Loucy (cell line): ENCODE measurements around the gene NQO2.
A peak's percentile ranks its signal among the peaks of the same experiment; 100 is the strongest.

ENCODE experiments used
- H2AFZ ChIP-seq: fragments of 200-600 bp; sonication (generic); 2 replicates; pipeline ENCODE4 v1.6.0; 2016; ENCODE audit warnings: antibody characterized with exemption, mild to moderate bottlenecking, low read length, moderate library complexity
- H3F3A ChIP-seq: fragments of 200-600 bp; 2 replicates; pipeline ENCODE4 v1.6.0; 2016; ENCODE audit warnings: antibody characterized with exemption, low read depth, mild to moderate bottlenecking
- H3K27me3 ChIP-seq: fragments of 200-600 bp; sonication (generic); 2 replicates; pipeline ENCODE4 v1.6.1; 2014; ENCODE audit warnings: low read length, mild to moderate bottlenecking; ENCODE audit not compliant: insufficient read depth, poor library complexity, severe bottlenecking
- H3K36me3 ChIP-seq: fragments of 200-600 bp; sonication (generic); 2 replicates; pipeline ENCODE4 v1.6.1; 2016; ENCODE audit warnings: low read length; ENCODE audit not compliant: insufficient read depth
- H3K4me1 ChIP-seq: fragments of 200-600 bp; sonication (generic); 2 replicates; pipeline ENCODE4 v1.5.1; 2014; ENCODE audit warnings: low read length, mild to moderate bottlenecking; ENCODE audit not compliant: insufficient read depth, poor library complexity, severe bottlenecking
- H3K4me2 ChIP-seq: fragments of 200-600 bp; sonication (generic); 2 replicates; pipeline ENCODE4 v1.6.0; 2014; ENCODE audit warnings: antibody characterized with exemption, low read length, low read depth, mild to moderate bottlenecking; ENCODE audit not compliant: poor library complexity, severe bottlenecking
- H3K4me3 ChIP-seq: fragments of 200-600 bp; sonication (generic); 2 replicates; pipeline ENCODE4 v1.5.1; 2014; ENCODE audit warnings: low read length, mild to moderate bottlenecking, mixed read lengths; ENCODE audit not compliant: poor library complexity, severe bottlenecking
- H3K79me2 ChIP-seq: fragments of 200-600 bp; sonication (generic); 2 replicates; pipeline ENCODE4 v1.6.1; 2014; ENCODE audit warnings: low read length; ENCODE audit not compliant: insufficient read depth
- H3K9ac ChIP-seq: fragments of 200-600 bp; sonication (generic); 2 replicates; pipeline ENCODE4 v1.6.0; 2014; ENCODE audit warnings: mild to moderate bottlenecking, low read depth, low read length, moderate library complexity; ENCODE audit not compliant: poor library complexity, severe bottlenecking
- H3K9me2 ChIP-seq: fragments of 200-600 bp; sonication (generic); replicated peaks from 2 replicates; pipeline ENCODE4 v1.6.1; 2016; ENCODE audit warnings: low read depth, low read length, mixed read lengths
- H3K9me3 ChIP-seq: fragments of 200-600 bp; sonication (generic); 2 replicates; pipeline ENCODE4 v1.6.1; 2014; ENCODE audit warnings: mild to moderate bottlenecking, antibody characterized with exemption, low read length, low read depth; ENCODE audit not compliant: insufficient read depth
- H4K20me1 ChIP-seq: fragments of 200-600 bp; sonication (generic); 2 replicates; pipeline ENCODE4 v1.6.0; 2014; ENCODE audit warnings: antibody characterized with exemption, low read length, mild to moderate bottlenecking; ENCODE audit not compliant: insufficient read depth, poor library complexity, severe bottlenecking
- CTCF ChIP-seq: fragments of 200-600 bp; sonication (generic); conservative IDR thresholded peaks from 2 replicates; pipeline ENCODE4 v1.5.1; 2014; ENCODE audit warnings: mild to moderate bottlenecking, antibody characterized with exemption, low read length
- EZH2phosphoT487 ChIP-seq: fragments of 200-600 bp; IDR thresholded peaks from 2 replicates; pipeline ENCODE4 v1.6.1; 2018; ENCODE audit warnings: antibody characterized with exemption, mild to moderate bottlenecking, moderate library complexity, borderline replicate concordance

The NQO2 gene

DNA sequence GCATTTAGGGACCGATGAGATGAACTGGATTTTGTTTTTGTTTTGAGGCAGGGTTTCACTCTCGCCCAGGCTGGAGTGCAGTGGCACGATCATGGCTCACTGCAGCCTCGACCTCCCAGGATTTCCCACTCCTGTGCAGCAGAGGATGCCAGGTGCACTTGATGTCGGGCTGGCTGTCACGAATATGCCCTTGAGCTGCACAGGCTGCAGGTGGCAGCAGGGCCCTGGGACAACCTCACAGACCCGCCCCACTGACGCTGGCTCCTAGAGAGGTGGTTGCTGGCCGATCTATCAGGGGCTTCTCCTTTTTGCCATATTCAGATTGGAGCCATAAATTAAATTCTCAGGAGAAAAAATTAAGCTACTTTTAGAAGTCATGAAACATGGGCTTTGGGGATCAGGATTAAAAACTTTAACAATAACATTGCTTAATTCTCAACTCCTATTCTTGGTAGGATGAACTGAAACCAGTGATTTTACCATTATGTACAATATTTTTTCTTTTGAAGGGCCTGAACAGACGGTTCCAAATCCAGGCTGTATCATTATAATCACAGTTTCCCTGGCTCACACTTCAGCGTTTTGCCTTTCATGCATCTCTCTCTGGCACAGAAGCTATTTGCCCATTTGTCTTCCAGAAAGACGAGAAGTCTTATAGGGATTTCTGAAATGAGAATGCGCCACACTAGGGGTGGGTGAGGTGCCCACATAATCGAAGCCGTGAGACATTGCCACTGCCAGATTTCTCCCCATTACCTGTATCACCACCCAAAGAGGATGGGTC lies 32.4 kb downstream of the NQO2 start:
- Histone ChIP-seq H3K27me3 (no peaks in the 10 kb centered on the region), H3K4me2 (no peak overlapping the region), H3K36me3 (no peaks in the 10 kb centered on the region), H3F3A (no peaks in the 10 kb centered on the region), H2AFZ (no peak overlapping the region), H3K9me2 (no peaks in the 10 kb centered on the region), H4K20me1 (no peaks in the 10 kb centered on the region), H3K9ac (no peak overlapping the region), H3K79me2 (no peaks in the 10 kb centered on the region), H3K4me1 (peaks cover 9% of the 10 kb centered on the region), H3K9me3 (no peaks in the 10 kb centered on the region), H3K4me3 (no peak overlapping the region)
- TF ChIP-seq CTCF = 0 out of 2 replicates have a peak, but pooled peaks have one; percentile 19
- TF ChIP-seq EZH2phosphoT487 = no peak

- no peak overlapping the region for H3K4me2 ChIP-seq
- peaks cover 6% of the 10 kb centered on the region for H3K4me1 ChIP-seq
- H3K4me3 ChIP-seq = no peak overlapping the region
- no peaks in the 10 kb centered on the region for H3K36me3 ChIP-seq
- no peaks in the 10 kb centered on the region for H4K20me1 ChIP-seq
- H3K9ac ChIP-seq = no peak overlapping the region
- H2AFZ ChIP-seq = no peak overlapping the region
- no peaks in the 10 kb centered on the region for H3K79me2 ChIP-seq
- H3K9me3 ChIP-seq = no peaks in the 10 kb centered on the region
- TF ChIP-seq EZH2phosphoT487 (no peak), CTCF (no peak)
- H3K9me2 ChIP-seq = no peaks in the 10 kb centered on the region
- no peaks in the 10 kb centered on the region for H3K27me3 ChIP-seq
- no peaks in the 10 kb centered on the region for H3F3A ChIP-seq
Measured at GRCh38 chr6:3032986-3033385, 33.3 kb downstream of the NQO2 start.

- Histone ChIP-seq H3K9me3 (no peaks in the 10 kb centered on the region), H4K20me1 (no peaks in the 10 kb centered on the region), H3K4me2 (no peak overlapping the region), H2AFZ (no peak overlapping the region), H3F3A (no peaks in the 10 kb centered on the region), H3K4me1 (peaks cover 3% of the 10 kb centered on the region), H3K9ac (no peak overlapping the region), H3K36me3 (no peaks in the 10 kb centered on the region), H3K4me3 (no peak overlapping the region), H3K9me2 (no peaks in the 10 kb centered on the region), H3K27me3 (no peaks in the 10 kb centered on the region), H3K79me2 (no peaks in the 10 kb centered on the region)
- TF ChIP-seq EZH2phosphoT487 (no peak), CTCF (no peak)
Measured at GRCh38 chr6:3033652-3034051, 34.0 kb downstream of the NQO2 start.
